Bronchial epithelial cell (primary cell): Measurements from ENCODE around the gene CA10. TPM values are rescaled to one million over a fixed set of nuclear protein-coding genes. Genes with fewer than 3 reads are reported as not detected.

Experiments used
- DNase-seq: peaks from one replicate; pipeline ENCODE4 v3.0.0-alpha.2; 2010; ENCODE audit warnings: low read depth
- FAIRE-seq: peaks from 2 replicates; lab custom pipeline; 2011; peaks lifted over from hg19 to GRCh38; lab: Jason Lieb, UNC
- H3K27me3 ChIP-seq: 2 replicates; pipeline ENCODE4 v1.5.1; 2011; ENCODE audit warnings: low read length; ENCODE audit not compliant: control insufficient read depth, insufficient read depth
- H3K36me3 ChIP-seq: 2 replicates; pipeline ENCODE4 v1.5.1; 2011; ENCODE audit warnings: low read length; ENCODE audit not compliant: control insufficient read depth, insufficient read depth
- H3K4me3 ChIP-seq: 2 replicates; pipeline ENCODE4 v1.5.1; 2011; ENCODE audit warnings: mild to moderate bottlenecking, low read depth, low read length, control low read depth
- total RNA-seq: library from RNA; depleted of rRNA; stranded (reverse); fragments of >200 nt; gene quantifications from 2 replicates; pipeline ENCODE4 v1.2.1, GENCODE V29; 2014
- TF ChIP-seq, protein P1 (sequence below): IDR thresholded peaks from 2 replicates; pipeline ENCODE4 v1.5.1; 2011; ENCODE audit warnings: mild to moderate bottlenecking, moderate library complexity, low read length, control low read depth, inconsistent platforms; ENCODE audit not compliant: insufficient read depth, severe bottlenecking

The CA10 gene
- total RNA-seq, 1 donor from 2014 or later = not detected

DNA sequence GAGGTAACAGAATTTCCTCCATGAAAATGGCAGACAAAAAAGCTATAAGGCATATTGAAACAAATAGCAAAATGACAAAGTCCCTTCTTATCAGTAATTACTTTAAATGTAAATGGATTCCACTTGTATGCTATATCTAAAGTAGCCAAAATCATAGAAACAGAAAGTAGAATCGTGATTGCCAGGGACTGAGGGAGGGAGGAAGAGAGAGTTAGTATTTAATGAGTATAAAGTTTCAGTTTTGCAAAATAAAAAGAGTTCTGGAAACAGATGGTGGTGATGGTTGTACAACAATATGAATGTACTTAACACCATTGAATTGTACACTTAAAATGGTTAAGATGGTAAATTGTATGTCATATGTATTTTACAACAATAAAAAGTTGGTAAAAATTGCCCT, 407.4 kb downstream of the CA10 start:
- Histone ChIP-seq H3K27me3 (no peaks in the 10 kb centered on the region), H3K4me3 (no peak overlapping the region), H3K36me3 (no peaks in the 10 kb centered on the region)
- TF ChIP-seq, protein P1, sequence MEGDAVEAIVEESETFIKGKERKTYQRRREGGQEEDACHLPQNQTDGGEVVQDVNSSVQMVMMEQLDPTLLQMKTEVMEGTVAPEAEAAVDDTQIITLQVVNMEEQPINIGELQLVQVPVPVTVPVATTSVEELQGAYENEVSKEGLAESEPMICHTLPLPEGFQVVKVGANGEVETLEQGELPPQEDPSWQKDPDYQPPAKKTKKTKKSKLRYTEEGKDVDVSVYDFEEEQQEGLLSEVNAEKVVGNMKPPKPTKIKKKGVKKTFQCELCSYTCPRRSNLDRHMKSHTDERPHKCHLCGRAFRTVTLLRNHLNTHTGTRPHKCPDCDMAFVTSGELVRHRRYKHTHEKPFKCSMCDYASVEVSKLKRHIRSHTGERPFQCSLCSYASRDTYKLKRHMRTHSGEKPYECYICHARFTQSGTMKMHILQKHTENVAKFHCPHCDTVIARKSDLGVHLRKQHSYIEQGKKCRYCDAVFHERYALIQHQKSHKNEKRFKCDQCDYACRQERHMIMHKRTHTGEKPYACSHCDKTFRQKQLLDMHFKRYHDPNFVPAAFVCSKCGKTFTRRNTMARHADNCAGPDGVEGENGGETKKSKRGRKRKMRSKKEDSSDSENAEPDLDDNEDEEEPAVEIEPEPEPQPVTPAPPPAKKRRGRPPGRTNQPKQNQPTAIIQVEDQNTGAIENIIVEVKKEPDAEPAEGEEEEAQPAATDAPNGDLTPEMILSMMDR = no peak
- DNase-seq = no peak
- no peak for FAIRE-seq

DNA sequence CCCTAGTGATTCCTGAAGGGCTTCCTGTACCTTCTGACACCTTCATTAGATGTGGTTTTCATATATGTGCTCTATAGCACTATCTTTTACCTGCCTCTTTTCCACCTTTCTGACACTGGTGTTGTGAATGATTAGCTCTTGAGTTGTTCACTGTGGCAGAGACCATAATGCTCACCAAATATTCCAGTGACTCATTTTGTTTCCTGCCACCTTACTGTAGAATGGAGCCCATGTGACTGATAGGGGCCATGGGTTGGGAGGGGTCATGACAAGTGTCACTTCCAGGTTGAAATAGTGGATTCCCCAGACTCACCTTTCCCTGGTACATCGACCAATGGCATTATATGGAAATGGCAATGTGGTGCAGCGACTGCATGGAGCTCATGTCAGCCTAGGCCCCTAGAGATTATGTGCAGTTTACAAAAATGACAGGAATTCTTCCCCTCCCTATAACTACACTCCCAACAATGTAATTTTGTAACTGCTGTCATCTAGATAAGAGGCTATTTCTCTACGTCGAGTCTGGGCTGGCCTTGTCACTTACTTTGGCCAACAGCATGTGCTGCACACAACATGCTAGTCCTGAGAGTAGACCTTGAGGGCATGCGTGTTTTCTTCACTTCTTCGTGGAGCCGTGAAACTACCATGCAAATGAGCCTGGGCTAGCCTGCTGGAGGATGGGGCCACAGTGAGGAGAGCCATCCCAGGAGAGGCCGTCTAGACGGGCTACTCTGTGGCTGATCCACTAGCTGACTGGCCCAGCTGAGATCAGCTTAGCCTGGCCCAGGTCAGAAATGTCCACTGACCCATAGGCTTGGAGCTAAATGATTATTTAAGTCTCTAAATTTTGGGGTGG, 409.5 kb downstream of the CA10 start:
- DNase-seq (peak; percentile 49), FAIRE-seq (peak; percentile 84)
- Histone ChIP-seq H3K4me3 (no peak overlapping the region), H3K27me3 (no peaks in the 10 kb centered on the region), H3K36me3 (no peaks in the 10 kb centered on the region)
- TF ChIP-seq, protein P1 = no peak

DNA sequence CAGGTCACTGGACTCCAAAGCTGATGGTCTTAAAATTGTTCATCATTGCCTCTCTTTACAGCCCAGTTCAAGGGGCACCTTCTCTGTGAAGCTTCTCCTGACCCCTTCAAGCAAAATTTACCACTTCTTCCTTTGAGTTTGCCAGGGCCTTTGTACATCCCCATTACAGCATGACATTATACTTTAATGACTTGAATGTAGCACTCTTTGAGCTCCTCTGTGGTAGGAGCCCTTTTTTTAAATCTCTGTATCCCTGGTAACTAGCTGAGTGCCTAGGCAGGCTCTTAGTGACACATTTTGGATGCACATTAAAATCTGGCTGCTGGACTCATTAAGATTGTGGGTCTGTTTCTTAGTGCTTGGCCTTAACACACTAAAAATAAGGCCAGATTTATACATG, 412.1 kb downstream of the CA10 start:
- Histone ChIP-seq H3K4me3 (no peak overlapping the region), H3K27me3 (no peaks in the 10 kb centered on the region), H3K36me3 (no peaks in the 10 kb centered on the region)
- FAIRE-seq (no peak), DNase-seq (no peak)
- TF ChIP-seq, protein P1 = no peak

DNA sequence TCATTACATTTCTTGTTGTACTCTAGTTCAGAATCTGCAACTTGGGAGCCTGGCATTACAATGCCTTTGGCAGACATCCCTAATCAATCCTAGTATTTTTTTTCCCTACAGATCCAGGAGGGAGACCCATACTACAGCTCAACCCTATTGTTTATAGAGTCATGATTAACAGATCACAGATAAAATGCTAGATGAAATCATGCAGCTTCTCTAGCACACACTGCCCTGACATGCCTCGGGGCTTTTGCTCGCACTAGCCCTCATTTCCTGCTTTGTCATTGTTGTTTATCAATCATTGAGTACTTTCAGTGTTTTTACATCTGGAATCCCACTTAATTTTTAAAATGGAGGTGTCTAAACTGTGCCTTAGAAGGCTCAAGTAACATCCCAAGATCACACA, 412.5 kb downstream of the CA10 start:
- DNase-seq (peak; percentile 86), FAIRE-seq (no peak)
- TF ChIP-seq, protein P1 = no peak

DNA sequence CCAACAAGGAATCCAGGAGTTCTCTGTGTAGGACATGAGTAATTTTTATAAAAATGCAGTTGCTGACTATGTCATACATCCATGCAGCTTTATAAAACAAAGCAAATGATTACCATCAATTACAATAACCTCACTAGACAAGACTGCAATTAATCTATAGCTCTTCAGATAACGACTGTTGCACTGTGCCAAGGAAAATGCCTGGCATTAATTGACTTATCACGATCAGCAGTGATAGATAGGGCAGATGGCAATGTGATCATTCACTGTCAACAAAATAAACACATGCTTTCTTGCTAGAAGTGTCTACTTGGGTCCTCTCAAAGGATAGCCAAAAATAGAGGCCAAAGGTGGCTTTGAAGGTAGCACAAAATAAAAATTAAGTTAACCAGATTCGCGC, 415.0 kb downstream of the CA10 start:
- FAIRE-seq (no peak), DNase-seq (no peak)
- TF ChIP-seq, protein P1 = no peak
- Histone ChIP-seq H3K27me3 (no peaks in the 10 kb centered on the region), H3K36me3 (no peaks in the 10 kb centered on the region), H3K4me3 (no peak overlapping the region)

More for the DNA sequence above, 412.5 kb downstream of the CA10 start:
- Histone ChIP-seq H3K27me3 (no peaks in the 10 kb centered on the region), H3K4me3 (no peak overlapping the region), H3K36me3 (no peaks in the 10 kb centered on the region)
